Activated naive CD4-positive, alpha-beta T cell treated with anti-CD3 and anti-CD28 coated beads, Interleukin-2, amount 10 ng/mL, durations not matched to agents 7 days and 5 days (primary cell): Measurements from ENCODE around the gene GALNS.
"Not testable (repeated sequence)": the region's sequence is repeated elsewhere in the genome, so short reads cannot be mapped to it uniquely, and the experiment has no call there.

ENCODE experiments used
- CTCF ChIA-PET: fragments of 350-600 bp; sonication (Branson Sonifier 250); formaldehyde crosslinking; loops from one replicate; lab custom pipeline; 2021; ENCODE audit warnings: antibody characterized with exemption; lab: Charles Lee
- DNase-seq: peaks from one replicate; pipeline ENCODE4 v3.0.0-alpha.2; 2020
- H3K27ac Mint-ChIP-seq: one replicate; pipeline ENCODE4 v1.8.0; 2021; ENCODE audit warnings: mild to moderate bottlenecking, moderate library complexity, mixed read lengths
- H3K27me3 Mint-ChIP-seq: one replicate; pipeline ENCODE4 v1.8.0; 2021; ENCODE audit warnings: mild to moderate bottlenecking, mixed read lengths
- H3K36me3 Mint-ChIP-seq: one replicate; pipeline ENCODE4 v1.8.0; 2021; ENCODE audit warnings: mixed read lengths
- H3K4me1 Mint-ChIP-seq: one replicate; pipeline ENCODE4 v1.8.0; 2021; ENCODE audit warnings: mixed read lengths
- H3K4me3 Mint-ChIP-seq: one replicate; pipeline ENCODE4 v1.8.0; 2021; ENCODE audit warnings: mild to moderate bottlenecking, moderate library complexity, mixed read lengths
- H3K9me3 Mint-ChIP-seq: one replicate; pipeline ENCODE4 v1.8.0; 2021; ENCODE audit warnings: mixed read lengths

The GALNS gene

DNA sequence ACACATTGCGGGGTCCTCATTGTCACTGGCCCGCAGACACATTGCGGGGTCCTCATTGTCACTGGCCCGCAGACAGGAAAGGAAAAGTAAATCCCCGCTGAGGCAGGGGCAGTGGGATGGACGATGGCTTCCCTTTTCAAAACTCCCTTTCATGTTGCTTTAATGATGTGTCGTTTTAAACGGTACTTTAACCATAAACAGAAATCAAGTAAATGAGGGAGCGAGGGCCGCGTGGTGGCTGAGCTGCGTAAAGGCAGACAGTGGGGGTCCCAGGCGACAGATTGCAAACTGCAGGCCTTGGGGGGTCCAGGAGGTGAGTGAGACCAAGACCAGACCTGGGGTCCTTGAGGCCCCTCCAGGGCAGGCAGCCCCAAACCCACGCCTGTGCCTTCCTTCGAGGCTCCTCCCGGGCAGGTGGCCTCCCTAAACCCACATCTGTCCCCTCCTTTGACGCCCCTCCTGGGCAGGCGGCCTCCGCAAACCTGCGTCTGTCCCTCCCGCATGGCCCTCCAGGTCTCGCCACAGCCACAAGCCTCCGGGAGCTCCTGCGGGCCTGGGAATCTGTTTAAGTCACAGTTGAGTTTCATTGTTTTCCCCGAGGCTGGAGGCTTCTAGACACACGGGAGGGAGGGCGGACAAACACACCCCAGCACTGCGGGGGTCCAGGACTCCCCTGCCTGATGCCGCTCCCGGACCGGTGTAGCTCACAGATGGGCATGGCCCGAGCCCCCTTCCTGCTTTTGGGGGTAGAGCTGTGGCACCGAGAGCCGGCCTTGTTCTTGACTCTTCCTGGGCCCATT lies 79.1 kb downstream of the GALNS start:
- Mint-ChIP-seq H3K4me1 (peaks cover 54% of the 10 kb centered on the region), H3K27ac (no peak overlapping the region)
- CTCF ChIA-PET, result no interaction called here

DNA sequence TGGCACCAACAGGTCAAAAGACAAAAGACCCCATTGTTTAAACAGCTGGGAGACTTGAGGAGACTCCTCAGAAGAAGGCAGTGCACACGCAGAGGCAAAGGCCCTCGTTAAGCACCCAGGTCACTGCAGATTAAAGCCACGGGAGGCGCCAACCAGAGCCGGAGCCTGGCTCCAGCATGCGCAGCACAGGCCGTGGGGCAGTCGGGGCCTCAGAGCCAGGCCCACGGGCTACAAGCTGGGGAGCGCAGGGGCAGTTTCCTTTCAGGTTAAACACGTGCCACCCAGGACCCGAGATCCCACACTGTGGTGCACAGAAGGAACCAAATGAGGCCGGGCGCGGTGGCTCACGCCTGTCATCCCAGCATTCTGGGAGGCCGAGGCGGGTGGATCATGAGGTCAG lies 80.9 kb downstream of the GALNS start:
- Mint-ChIP-seq H3K27me3 (no peaks in the 10 kb centered on the region), H3K4me1 (peaks cover 40% of the 10 kb centered on the region), H3K27ac (no peak overlapping the region), H3K4me3 (no peak overlapping the region), H3K9me3 (no peaks in the 10 kb centered on the region), H3K36me3 (peaks cover 6% of the 10 kb centered on the region)
- DNase-seq, result no peak
- CTCF ChIA-PET, result no interaction called here

More for the DNA sequence above, 79.1 kb downstream of the GALNS start:
- no peaks in the 10 kb centered on the region for H3K9me3 Mint-ChIP-seq
- H3K27me3 Mint-ChIP-seq, result no peaks in the 10 kb centered on the region
- H3K4me3 Mint-ChIP-seq, result no peak overlapping the region
- DNase-seq, result no peak
- H3K36me3 Mint-ChIP-seq, result peaks cover 6% of the 10 kb centered on the region

DNA sequence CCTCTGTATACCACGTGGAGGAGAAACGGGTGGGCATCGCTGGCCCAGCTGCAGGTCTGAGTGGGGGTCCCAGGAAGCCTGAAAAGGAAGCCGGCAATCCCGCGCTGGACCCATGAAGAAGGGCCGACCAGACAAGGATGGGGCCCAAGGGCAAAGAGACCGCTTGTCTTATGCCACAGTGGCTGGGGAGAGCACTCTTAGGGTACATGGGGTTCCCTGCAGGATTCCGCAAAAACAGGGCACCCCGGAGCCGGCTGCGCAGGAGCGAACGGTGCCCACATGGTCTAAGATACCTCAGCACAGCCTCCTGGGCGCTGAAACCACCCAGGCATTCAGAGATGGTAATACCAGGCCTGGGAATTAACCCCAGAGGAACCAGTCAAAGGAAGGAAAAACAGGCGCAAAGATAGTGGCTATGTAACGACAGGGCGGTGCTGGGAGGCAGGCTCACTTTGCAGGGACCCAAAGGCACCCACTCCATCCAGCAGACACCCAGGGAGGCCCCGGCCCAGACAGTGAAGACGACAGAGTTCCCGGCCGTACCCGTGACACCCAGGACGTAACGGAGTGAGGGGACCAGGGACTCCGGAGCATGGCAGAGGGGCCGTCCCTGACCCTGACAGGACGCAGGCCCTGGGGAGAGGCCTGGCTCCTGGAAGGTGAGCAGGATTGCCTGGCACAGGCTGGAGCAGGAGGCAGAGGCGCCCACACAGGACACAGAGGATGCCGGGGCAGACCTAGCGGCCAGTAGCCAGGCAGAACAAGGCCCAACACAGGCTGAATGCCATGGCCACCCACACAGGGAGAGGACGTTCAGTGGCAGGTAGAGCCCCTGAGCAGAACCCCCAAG lies 82.0 kb downstream of the GALNS start:
- H3K4me1 Mint-ChIP-seq, result peaks cover 31% of the 10 kb centered on the region
- H3K27ac Mint-ChIP-seq, result no peak overlapping the region

DNA sequence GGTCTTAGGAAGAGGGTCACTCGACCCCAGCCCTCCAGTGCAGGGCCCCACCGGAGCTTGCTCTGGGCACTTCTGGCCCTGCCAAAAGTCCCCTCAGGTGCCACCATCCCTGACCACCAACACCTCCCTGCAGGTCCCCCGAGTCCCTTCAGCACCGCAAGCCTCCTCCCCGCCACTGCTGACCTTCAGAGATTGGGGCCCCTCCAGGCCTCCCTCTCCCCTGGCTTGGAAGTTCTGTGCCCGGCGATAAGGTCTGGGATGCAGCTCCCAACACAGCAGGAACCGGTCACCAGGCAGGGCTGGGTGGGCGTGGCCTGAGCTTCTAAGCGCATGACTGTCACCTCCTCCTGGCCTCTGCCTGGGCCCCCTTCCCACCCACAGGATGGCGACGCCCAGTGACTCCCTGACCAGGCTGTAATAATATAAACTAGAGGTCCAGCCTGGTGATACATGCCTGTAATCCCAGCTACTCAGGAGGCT lies 82.9 kb downstream of the GALNS start:
- no peak for DNase-seq
- Mint-ChIP-seq H3K9me3 (no peaks in the 10 kb centered on the region), H3K4me3 (no peak overlapping the region), H3K27ac (no peak overlapping the region), H3K36me3 (peaks cover 10% of the 10 kb centered on the region), H3K4me1 (peaks cover 30% of the 10 kb centered on the region), H3K27me3 (no peaks in the 10 kb centered on the region)
- CTCF ChIA-PET, result interaction anchor here (1.5 kb wide), 1 partner anchor 34 kb away, joined by 3 read pairs; no protein-coding TSS in a partner anchor

More for the DNA sequence above, 82.0 kb downstream of the GALNS start:
- H3K9me3 Mint-ChIP-seq, result no peaks in the 10 kb centered on the region
- H3K4me3 Mint-ChIP-seq, result no peak overlapping the region
- CTCF ChIA-PET, result interaction anchor here (1.5 kb wide), 1 partner anchor 35 kb away, joined by 3 read pairs; no protein-coding TSS in a partner anchor
- DNase-seq, result no peak
- peaks cover 6% of the 10 kb centered on the region for H3K36me3 Mint-ChIP-seq
- H3K27me3 Mint-ChIP-seq, result no peaks in the 10 kb centered on the region

DNA sequence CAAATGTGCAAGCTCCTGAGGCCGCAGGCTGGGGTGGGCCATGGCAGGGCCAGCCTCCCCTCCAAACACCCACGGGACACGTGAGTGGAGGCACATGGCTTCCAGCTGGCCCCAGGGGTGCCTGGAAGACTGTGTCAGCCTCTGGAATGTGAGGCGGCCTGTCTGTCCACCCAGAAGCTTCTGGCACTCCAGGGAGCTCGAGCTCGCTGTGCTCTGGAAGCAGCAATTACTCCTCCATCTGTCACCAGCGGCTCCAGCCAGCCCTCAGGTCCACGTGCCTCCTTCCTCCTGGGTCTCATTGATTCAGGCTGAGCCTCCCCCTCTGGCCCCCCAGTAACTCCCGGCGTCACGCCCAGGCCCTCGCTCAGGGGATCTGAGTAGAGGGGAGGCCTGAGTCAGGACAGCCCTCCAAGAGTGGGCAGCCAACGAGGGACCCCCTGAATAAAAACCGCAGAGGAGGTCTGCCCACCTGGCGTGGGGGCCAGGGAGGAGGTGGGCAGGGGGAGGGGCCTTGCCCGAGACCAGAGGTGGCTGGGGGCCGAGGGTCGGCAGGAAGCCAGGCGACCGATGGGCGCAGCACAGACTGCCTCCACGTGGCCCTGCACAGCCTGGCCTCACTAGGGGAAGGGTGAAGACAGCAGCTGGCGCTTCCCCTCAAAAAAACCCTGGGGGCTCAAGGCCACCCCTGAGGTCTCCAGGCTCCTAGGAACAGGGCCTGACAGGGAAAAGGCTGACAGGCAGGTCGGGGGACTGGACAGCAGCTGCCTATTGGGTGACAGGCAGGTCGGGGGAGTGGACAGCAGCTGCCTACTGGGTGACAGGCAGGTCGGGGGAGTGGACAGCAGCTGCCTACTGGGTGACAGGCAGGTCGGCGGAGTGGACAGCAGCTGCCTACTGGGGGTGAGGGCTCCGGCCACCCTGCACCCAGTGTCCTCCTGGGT lies 83.6 kb downstream of the GALNS start:
- Mint-ChIP-seq H3K4me3 (no peak overlapping the region), H3K27ac (no peak overlapping the region), H3K27me3 (no peaks in the 10 kb centered on the region), H3K9me3 (no peaks in the 10 kb centered on the region), H3K4me1 (peaks cover 25% of the 10 kb centered on the region), H3K36me3 (peaks cover 10% of the 10 kb centered on the region)
- CTCF ChIA-PET, result interaction anchor here (1.5 kb wide), 1 partner anchor 33 kb away, joined by 3 read pairs; no protein-coding TSS in a partner anchor
- no peak for DNase-seq

DNA sequence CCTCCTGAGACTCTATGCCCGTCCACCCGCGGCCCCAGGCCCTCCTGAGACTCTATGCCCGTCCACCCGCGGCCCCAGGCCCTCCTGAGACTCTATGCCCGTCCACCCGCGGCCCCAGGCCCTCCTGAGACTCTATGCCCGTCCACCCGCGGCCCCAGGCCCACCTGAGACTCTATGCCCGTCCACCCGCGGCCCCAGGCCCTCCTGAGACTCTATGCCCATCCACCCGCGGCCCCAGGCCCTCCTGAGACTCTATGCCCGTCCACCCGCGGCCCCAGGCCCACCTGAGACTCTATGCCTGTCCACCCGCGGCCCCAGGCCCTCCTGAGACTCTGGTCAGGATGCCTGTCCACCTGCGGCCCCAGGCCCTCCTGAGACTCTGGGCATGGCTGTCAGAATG lies 85.0 kb downstream of the GALNS start:
- H3K36me3 Mint-ChIP-seq, DNase-seq, H3K27ac Mint-ChIP-seq, H3K9me3 Mint-ChIP-seq, H3K27me3 Mint-ChIP-seq, H3K4me3 Mint-ChIP-seq, CTCF ChIA-PET: not testable (repeated sequence)
- H3K4me1 Mint-ChIP-seq, result peaks cover 30% of the 10 kb centered on the region

DNA sequence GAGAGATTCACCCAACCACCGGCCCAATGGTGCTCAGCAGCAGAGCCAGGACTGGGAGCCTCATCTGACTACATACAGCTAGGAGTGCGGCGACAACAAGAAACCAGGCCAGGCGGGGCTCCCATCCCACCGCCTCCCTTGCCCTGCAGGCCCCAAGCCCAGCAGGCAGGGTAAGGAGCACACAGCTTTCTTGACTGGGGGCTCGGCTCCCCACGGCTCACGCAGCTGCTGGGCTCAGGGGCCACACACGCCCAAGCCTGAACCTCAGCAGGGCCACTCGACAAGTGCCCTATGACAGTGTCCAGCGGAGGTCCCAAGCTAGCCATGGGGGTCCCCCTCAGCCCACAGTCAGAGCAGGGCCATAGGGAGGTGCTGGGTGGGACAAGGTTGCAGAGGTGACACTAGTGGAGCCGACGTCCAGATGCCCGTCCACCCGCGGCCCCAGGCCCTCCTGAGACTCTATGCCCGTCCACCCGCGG lies 85.4 kb downstream of the GALNS start:
- H3K4me1 Mint-ChIP-seq, result peaks cover 30% of the 10 kb centered on the region
- peaks cover 7% of the 10 kb centered on the region for H3K36me3 Mint-ChIP-seq
- no peak overlapping the region for H3K4me3 Mint-ChIP-seq
- no peaks in the 10 kb centered on the region for H3K27me3 Mint-ChIP-seq
- no peaks in the 10 kb centered on the region for H3K9me3 Mint-ChIP-seq
- DNase-seq, result no peak
- CTCF ChIA-PET, result no interaction called here
- peak overlapping the region; percentile 69 for H3K27ac Mint-ChIP-seq

DNA sequence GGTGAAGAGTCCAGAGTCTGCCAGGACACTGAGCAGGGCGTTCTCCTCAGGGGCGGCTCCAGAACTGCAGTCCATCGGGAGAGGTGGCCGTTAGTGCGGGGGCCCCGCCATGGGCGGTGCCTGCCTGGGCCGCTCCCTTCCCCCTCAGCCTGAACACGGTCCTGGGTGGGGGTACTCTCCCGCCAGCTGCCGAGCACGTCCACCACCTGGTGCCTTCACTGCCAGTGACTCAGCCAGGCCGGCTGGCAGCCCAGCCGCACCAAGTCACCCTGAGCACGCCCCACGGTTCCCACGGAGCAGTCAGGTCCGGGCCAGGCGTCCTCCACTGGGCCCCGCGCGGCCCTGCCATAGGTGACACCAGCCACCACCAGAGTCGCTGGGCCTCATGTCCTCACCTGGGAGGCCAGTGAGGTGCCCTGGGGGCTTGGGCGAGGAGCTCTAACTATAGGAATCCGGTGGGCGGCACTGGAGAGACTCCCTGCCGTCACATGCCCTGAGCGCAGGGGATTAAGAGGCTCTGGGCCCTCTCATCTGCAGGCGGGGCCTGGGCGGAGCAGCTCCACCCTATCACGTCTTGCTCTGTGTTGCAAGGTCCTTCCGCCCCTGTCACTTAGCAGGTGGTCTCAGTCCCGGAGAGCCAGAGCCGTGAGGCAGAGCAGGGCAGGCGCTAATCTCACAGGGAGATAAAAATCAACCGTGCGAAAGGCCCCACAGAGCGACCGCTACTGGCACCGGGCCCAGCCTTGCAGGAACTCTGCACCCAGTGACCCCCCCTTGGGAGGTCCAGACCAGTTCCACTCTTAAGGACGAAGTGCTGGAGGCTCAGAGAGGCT lies 86.1 kb downstream of the GALNS start:
- Mint-ChIP-seq H3K4me1 (peaks cover 30% of the 10 kb centered on the region), H3K27ac (peak overlapping the region; percentile 69), H3K27me3 (no peaks in the 10 kb centered on the region), H3K9me3 (no peaks in the 10 kb centered on the region), H3K4me3 (no peak overlapping the region), H3K36me3 (peaks cover 8% of the 10 kb centered on the region)
- no peak for DNase-seq
- CTCF ChIA-PET, result no interaction called here

DNA sequence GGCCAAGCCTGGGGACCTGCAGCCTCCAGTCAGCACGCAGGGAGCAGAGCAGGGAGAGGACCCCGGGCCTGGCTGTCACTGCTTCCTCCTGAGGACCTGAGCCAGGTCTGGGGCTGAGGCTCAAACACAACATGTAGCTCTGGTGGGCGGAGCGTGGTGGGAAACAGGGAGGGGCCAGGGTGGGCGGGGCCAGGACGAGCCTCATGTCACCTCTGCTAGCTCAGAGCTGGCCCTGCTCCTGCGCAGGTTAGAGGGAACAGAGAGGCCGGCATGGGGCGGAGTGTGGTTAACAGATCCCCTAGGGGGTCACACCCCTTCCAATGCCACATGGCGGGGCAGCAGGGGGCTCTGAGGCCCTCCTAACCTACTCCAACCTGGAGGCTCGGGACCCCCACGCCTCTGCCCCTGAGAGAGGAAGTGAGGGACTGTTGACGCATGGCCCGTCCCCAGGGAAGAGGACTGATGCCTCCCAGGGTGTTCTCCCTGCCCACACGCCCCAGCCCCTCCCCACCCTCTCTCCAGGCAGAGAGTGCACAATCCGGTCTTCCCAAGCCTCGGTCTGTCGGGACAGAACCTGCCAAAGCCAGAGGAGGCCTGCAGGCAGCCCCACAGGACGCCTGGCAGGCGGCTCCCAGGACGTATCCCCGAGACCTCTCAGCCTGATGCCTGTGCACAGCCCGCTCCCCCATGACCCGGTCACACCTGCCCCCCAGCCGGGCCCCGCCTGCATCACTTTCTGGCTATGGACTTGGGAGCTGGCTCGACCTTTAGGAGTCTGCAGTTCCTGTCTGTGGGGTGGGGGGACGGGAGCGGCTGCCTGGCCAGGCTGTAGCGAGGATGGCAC lies 86.9 kb downstream of the GALNS start:
- CTCF ChIA-PET, result no interaction called here
- peak; percentile 45 for DNase-seq
- H3K27me3 Mint-ChIP-seq, result no peaks in the 10 kb centered on the region
- no peak overlapping the region for H3K27ac Mint-ChIP-seq
- no peak overlapping the region for H3K4me3 Mint-ChIP-seq
- peaks cover 8% of the 10 kb centered on the region for H3K36me3 Mint-ChIP-seq
- no peaks in the 10 kb centered on the region for H3K9me3 Mint-ChIP-seq
- peaks cover 30% of the 10 kb centered on the region for H3K4me1 Mint-ChIP-seq

DNA sequence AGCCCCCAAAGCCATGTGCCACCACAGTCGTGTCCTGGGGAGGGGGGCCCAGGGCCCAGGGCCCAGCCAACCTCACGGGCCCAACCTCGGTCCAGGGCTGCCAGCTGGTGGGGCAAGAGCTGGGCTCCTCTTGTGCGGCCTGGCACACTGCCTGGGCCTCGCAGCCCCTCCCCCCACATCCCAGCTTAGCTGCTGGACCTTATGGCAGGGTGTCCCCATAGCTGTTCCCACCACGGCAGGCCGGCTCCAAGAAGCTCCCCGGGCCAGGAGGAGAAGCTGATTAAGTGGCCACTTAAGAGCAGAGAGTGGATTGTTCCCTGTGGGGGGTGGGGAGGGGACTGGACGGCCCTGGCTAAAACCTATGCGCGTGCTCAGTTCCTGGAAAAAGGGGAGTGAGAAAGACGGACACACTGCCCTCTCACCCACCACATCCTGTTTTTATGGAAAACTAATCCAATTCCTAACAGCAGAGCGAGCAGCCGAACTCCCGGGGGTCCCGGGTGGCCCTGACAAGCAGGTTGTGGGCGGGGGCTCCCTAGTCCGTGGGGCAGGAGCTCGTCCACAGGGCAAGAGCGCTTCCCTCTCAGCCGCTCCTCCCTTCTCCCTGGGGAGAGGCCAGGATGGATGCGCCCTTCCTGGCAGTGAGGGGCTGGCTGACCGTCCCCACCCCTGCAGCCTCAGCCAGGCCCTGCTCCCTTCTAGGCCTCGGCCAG lies 88.5 kb downstream of the GALNS start:
- H3K4me1 Mint-ChIP-seq, result peaks cover 25% of the 10 kb centered on the region
- CTCF ChIA-PET, result no interaction called here
- H3K9me3 Mint-ChIP-seq, result no peaks in the 10 kb centered on the region
- H3K4me3 Mint-ChIP-seq, result no peak overlapping the region
- no peak overlapping the region for H3K27ac Mint-ChIP-seq
- peaks cover 13% of the 10 kb centered on the region for H3K36me3 Mint-ChIP-seq
- DNase-seq, result no peak
- H3K27me3 Mint-ChIP-seq, result no peaks in the 10 kb centered on the region

DNA sequence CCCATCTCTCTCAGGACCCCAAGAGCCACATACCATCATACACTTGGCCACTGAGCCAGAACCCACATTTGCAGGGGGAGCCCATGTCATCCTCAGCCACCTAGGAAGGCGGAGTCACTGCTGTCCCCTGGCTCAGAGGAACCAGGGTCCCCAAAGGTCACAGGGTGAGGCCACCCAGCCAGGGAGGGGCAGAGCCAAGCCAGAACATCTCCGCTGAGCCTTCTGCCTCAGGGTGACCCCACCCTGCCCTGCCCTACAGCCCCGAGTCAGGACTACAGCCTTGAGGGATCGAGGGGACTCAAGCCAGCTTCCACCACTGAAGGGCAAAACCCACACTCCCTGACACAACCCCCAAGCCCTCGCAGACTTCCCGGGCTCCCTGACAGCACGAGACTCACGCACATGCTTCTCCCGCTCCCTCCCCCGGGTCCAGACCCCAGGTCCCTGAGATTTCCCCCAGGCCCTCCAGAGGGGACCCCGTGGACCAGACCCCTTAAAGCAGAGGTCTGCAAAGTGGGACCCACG lies 89.1 kb downstream of the GALNS start:
- H3K4me3 Mint-ChIP-seq, result no peak overlapping the region
- H3K9me3 Mint-ChIP-seq, result no peaks in the 10 kb centered on the region
- DNase-seq, result no peak
- peaks cover 25% of the 10 kb centered on the region for H3K4me1 Mint-ChIP-seq
- no peaks in the 10 kb centered on the region for H3K27me3 Mint-ChIP-seq
- no peak overlapping the region for H3K27ac Mint-ChIP-seq
- peaks cover 13% of the 10 kb centered on the region for H3K36me3 Mint-ChIP-seq
- CTCF ChIA-PET, result interaction anchor here (1.8 kb wide), 1 partner anchor 24 kb away, joined by 4 read pairs; no protein-coding TSS in a partner anchor
